Astrocyte (in vitro differentiated cells and primary cell): ENCODE results near the gene AHNAK. TPM values are rescaled to one million over a fixed set of nuclear protein-coding genes. Genes with fewer than 3 reads are reported as not detected.

Experiments
- DNase-seq: peaks from one replicate; pipeline ENCODE4 v3.0.0-alpha.2; 2010; ENCODE audit warnings: low read depth
- FAIRE-seq: peaks from 2 replicates; lab custom pipeline; 2011; peaks lifted over from hg19 to GRCh38; lab: Jason Lieb, UNC
- H2AFZ ChIP-seq: 2 replicates; pipeline ENCODE4 v1.6.0; 2012; ENCODE audit warnings: low read depth, low read length, inconsistent platforms
- H3K27ac ChIP-seq: 2 replicates; pipeline ENCODE4 v1.5.1; 2011; ENCODE audit warnings: low read depth, low read length, inconsistent platforms
- H3K27me3 ChIP-seq: 2 replicates; pipeline ENCODE4 v1.6.0; 2011; ENCODE audit warnings: low read length, inconsistent platforms; ENCODE audit not compliant: insufficient read depth
- H3K36me3 ChIP-seq: 2 replicates; pipeline ENCODE4 v1.5.1; 2011; ENCODE audit warnings: low read length, inconsistent platforms; ENCODE audit not compliant: insufficient read depth
- H3K4me1 ChIP-seq: 2 replicates; pipeline ENCODE4 v1.5.1; 2011; ENCODE audit warnings: low read length, inconsistent platforms; ENCODE audit not compliant: insufficient read depth
- H3K4me2 ChIP-seq: 2 replicates; pipeline ENCODE4 v1.6.0; 2012; ENCODE audit warnings: low read length, inconsistent platforms
- H3K4me3 ChIP-seq: 2 replicates; pipeline ENCODE4 v1.5.1; 2011; ENCODE audit warnings: low read depth, mild to moderate bottlenecking, low read length, inconsistent platforms; ENCODE audit not compliant: insufficient read depth
- H3K79me2 ChIP-seq: 2 replicates; pipeline ENCODE4 v1.6.0; 2012; ENCODE audit warnings: mild to moderate bottlenecking, low read length, inconsistent platforms; ENCODE audit not compliant: insufficient read depth
- H3K9ac ChIP-seq: 2 replicates; pipeline ENCODE4 v1.6.0; 2012; ENCODE audit warnings: mild to moderate bottlenecking, low read length, inconsistent platforms
- H3K9me3 ChIP-seq: 2 replicates; pipeline ENCODE4 v1.5.1; 2012; ENCODE audit warnings: low read depth, mild to moderate bottlenecking, low read length, inconsistent platforms; ENCODE audit not compliant: insufficient read depth
- H4K20me1 ChIP-seq: 2 replicates; pipeline ENCODE4 v1.6.0; 2012; ENCODE audit warnings: low read length, inconsistent platforms; ENCODE audit not compliant: insufficient read depth
- H3K27ac Mint-ChIP-seq: one replicate; pipeline ENCODE4 v1.8.0; 2021; ENCODE audit warnings: mild to moderate bottlenecking, mixed read lengths; ENCODE audit not compliant: unreplicated experiment
- H3K27me3 Mint-ChIP-seq: one replicate; pipeline ENCODE4 v1.8.0; 2021; ENCODE audit warnings: low read depth, mixed read lengths; ENCODE audit not compliant: unreplicated experiment
- H3K36me3 Mint-ChIP-seq: one replicate; pipeline ENCODE4 v1.8.0; 2021; ENCODE audit warnings: low read depth, mixed read lengths; ENCODE audit not compliant: unreplicated experiment
- H3K4me1 Mint-ChIP-seq: one replicate; pipeline ENCODE4 v1.8.0; 2021; ENCODE audit warnings: low read depth, mixed read lengths; ENCODE audit not compliant: unreplicated experiment
- H3K4me3 Mint-ChIP-seq: one replicate; pipeline ENCODE4 v1.8.0; 2021; ENCODE audit warnings: mild to moderate bottlenecking, moderate library complexity, mixed read lengths; ENCODE audit not compliant: unreplicated experiment
- H3K9me3 Mint-ChIP-seq: one replicate; pipeline ENCODE4 v1.8.0; 2021; ENCODE audit warnings: mild to moderate bottlenecking, mixed read lengths; ENCODE audit not compliant: unreplicated experiment
- CTCF ChIP-seq: IDR thresholded peaks from 2 replicates; pipeline ENCODE4 v1.5.1; 2011; ENCODE audit warnings: low read depth, mild to moderate bottlenecking, inconsistent platforms, low read length, moderate library complexity; ENCODE audit not compliant: insufficient read depth
- EZH2 ChIP-seq: IDR thresholded peaks from 2 replicates; pipeline ENCODE4 v1.6.1; 2012; ENCODE audit warnings: mild to moderate bottlenecking, low read length, inconsistent platforms; ENCODE audit not compliant: insufficient read depth
- total RNA-seq: library from RNA; stranded (reverse); gene quantifications from 2 replicates; pipeline ENCODE4 v1.2.1, GENCODE V29; 2021

The AHNAK gene
- total RNA-seq, 1 donor from 2014 or later, result 378 TPM

- H3K4me1 Mint-ChIP-seq, result peaks cover 2% of the 10 kb centered on the region
- Histone ChIP-seq H3K9ac (no peak overlapping the region), H3K27ac (no peak overlapping the region), H4K20me1 (no peaks in the 10 kb centered on the region), H3K4me2 (no peak overlapping the region), H3K4me1 (peaks cover 12% of the 10 kb centered on the region), H3K27me3 (no peaks in the 10 kb centered on the region), H3K4me3 (no peak overlapping the region), H3K9me3 (no peaks in the 10 kb centered on the region), H3K36me3 (no peaks in the 10 kb centered on the region), H2AFZ (no peak overlapping the region), H3K79me2 (no peaks in the 10 kb centered on the region)
- TF ChIP-seq EZH2 (no peak), CTCF (no peak)
- H3K27ac Mint-ChIP-seq, result no peak overlapping the region
- no peak for DNase-seq
- H3K27me3 Mint-ChIP-seq, result peaks cover 8% of the 10 kb centered on the region
- H3K4me3 Mint-ChIP-seq, result peak overlapping the region; percentile 52
- H3K9me3 Mint-ChIP-seq, result no peaks in the 10 kb centered on the region
- no peaks in the 10 kb centered on the region for H3K36me3 Mint-ChIP-seq
- FAIRE-seq, result no peak
Measured at GRCh38 chr11:62463121-62463542, 83.5 kb downstream of the AHNAK start.

- no peak overlapping the region for H3K9ac ChIP-seq
- H3K4me2 ChIP-seq, result no peak overlapping the region
- H3K27ac ChIP-seq, result no peak overlapping the region
- no peaks in the 10 kb centered on the region for H3K9me3 ChIP-seq
- H3K4me3 ChIP-seq, result no peak overlapping the region
- no peak for DNase-seq
- Mint-ChIP-seq H3K4me1 (peaks cover 2% of the 10 kb centered on the region), H3K27ac (no peak overlapping the region), H3K9me3 (no peaks in the 10 kb centered on the region), H3K27me3 (peaks cover 10% of the 10 kb centered on the region), H3K4me3 (no peak overlapping the region), H3K36me3 (no peaks in the 10 kb centered on the region)
- peaks cover 12% of the 10 kb centered on the region for H3K4me1 ChIP-seq
- peak overlapping the region; percentile 44 for H2AFZ ChIP-seq
- no peaks in the 10 kb centered on the region for H3K36me3 ChIP-seq
- no peak for FAIRE-seq
- TF ChIP-seq CTCF, result no peak
- no peaks in the 10 kb centered on the region for H3K27me3 ChIP-seq
- H3K79me2 ChIP-seq, result no peaks in the 10 kb centered on the region
- no peaks in the 10 kb centered on the region for H4K20me1 ChIP-seq
Measured at GRCh38 chr11:62462508-62462892, 84.1 kb downstream of the AHNAK start.

DNA sequence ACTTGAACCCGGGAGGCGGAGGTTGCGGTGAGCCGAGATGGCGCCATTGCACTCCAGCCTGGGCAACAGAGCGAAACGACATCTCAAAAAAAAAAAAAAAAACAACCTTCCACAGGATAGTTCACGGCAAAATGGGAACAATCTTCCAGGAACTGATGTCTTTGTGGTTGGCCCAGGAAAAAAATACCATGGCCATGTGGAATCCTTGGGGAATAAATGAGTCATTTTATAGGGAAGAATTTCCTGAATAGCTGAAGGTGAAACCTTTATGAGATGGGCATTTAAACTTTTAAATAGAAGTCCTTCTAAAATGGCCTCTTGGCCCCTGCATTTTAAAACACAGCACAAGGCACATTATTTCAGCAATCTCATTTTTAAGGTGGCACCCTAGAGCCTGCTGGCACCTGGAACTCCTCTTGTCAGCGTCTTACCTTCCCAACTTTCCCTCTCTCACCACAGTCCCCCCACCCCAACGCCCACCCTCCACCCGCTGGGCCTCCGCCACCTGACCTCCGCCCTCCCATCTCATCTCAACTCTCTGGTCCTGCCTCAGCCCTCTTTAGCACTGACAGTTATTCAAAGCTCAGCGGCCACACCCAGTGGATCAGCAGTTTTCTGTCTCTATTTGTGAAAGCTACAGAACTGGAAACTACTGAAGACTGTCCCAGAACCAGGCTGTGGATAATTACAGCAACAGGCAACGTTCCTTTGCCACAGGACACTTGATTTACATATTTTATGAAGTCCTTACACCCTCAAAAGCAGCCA is 84.7 kb downstream of the AHNAK start:
- TF ChIP-seq EZH2 (no peak), CTCF (no peak)
- no peak overlapping the region for H3K4me3 Mint-ChIP-seq
- Histone ChIP-seq H3K4me1 (peaks cover 12% of the 10 kb centered on the region), H2AFZ (peak overlapping the region; percentile 44), H4K20me1 (no peaks in the 10 kb centered on the region), H3K27me3 (no peaks in the 10 kb centered on the region), H3K9ac (no peak overlapping the region), H3K9me3 (no peaks in the 10 kb centered on the region), H3K27ac (no peak overlapping the region), H3K4me3 (no peak overlapping the region), H3K36me3 (no peaks in the 10 kb centered on the region), H3K4me2 (peak overlapping the region; percentile 31), H3K79me2 (no peaks in the 10 kb centered on the region)
- H3K36me3 Mint-ChIP-seq, result no peaks in the 10 kb centered on the region
- DNase-seq, result peak; percentile 73
- peak; percentile 58 for FAIRE-seq
- no peaks in the 10 kb centered on the region for H3K9me3 Mint-ChIP-seq
- H3K27me3 Mint-ChIP-seq, result peaks cover 10% of the 10 kb centered on the region
- peaks cover 2% of the 10 kb centered on the region for H3K4me1 Mint-ChIP-seq
- no peak overlapping the region for H3K27ac Mint-ChIP-seq
